Neuronal stem cell (in vitro differentiated cells): Measurements from ENCODE around the gene CCNB2.
"Not testable (repeated sequence)": the region's sequence is repeated elsewhere in the genome, so short reads cannot be mapped to it uniquely, and the experiment has no call there.

ENCODE experiments used
- DNase-seq: peaks from one replicate; pipeline ENCODE4 v3.0.0-alpha.2; 2013; ENCODE audit warnings: low spot score
- H2AFZ ChIP-seq: one replicate; pipeline ENCODE4 v1.6.1; 2013; ENCODE audit warnings: mild to moderate bottlenecking, low read length, inconsistent platforms
- H2AK5ac ChIP-seq: 2 replicates; pipeline ENCODE4 v1.6.1; 2013; ENCODE audit warnings: low read depth, mild to moderate bottlenecking, inconsistent platforms, low read length, moderate library complexity, mixed read lengths
- H2BK120ac ChIP-seq: 2 replicates; pipeline ENCODE4 v1.6.1; 2013; ENCODE audit warnings: low read depth, mild to moderate bottlenecking, inconsistent platforms, low read length, moderate library complexity, mixed read lengths
- H2BK12ac ChIP-seq: one replicate; pipeline ENCODE4 v1.6.1; 2013; ENCODE audit warnings: low read length, inconsistent platforms
- H2BK15ac ChIP-seq: 2 replicates; pipeline ENCODE4 v1.6.1; 2013; ENCODE audit warnings: mild to moderate bottlenecking, low read length, inconsistent platforms, mixed read lengths
- H2BK5ac ChIP-seq: one replicate; pipeline ENCODE4 v1.6.1; 2013; ENCODE audit warnings: inconsistent platforms, mild to moderate bottlenecking, low read length, moderate library complexity
- H3K14ac ChIP-seq: one replicate; pipeline ENCODE4 v1.6.1; 2013; ENCODE audit warnings: low read length, inconsistent platforms
- H3K18ac ChIP-seq: 2 replicates; pipeline ENCODE4 v1.6.1; 2013; ENCODE audit warnings: low read length, inconsistent platforms
- H3K23ac ChIP-seq: 2 replicates; pipeline ENCODE4 v1.6.1; 2013; ENCODE audit warnings: low read depth, mild to moderate bottlenecking, mixed read lengths, low read length, inconsistent platforms; ENCODE audit not compliant: poor library complexity
- H3K27ac ChIP-seq: replicated peaks from 3 replicates; pipeline ENCODE4 v1.5.1; 2013; ENCODE audit warnings: low read length, inconsistent platforms
- H3K27me3 ChIP-seq, 3 experiments: 2 replicates each; pipeline ENCODE4 v1.6.1; 2013; ENCODE audit warnings: low read length in 3 of 3, mild to moderate bottlenecking in 2 of 3, inconsistent platforms in 1 of 3, low read depth in 1 of 3, mixed read lengths in 1 of 3, moderate library complexity in 1 of 3; ENCODE audit not compliant: control insufficient read depth in 3 of 3, insufficient read depth in 3 of 3
- H3K36me3 ChIP-seq, 2 donors: replicated peaks in 1 of 2; 2 replicates each; pipeline ENCODE4 v1.6.1; 2013; ENCODE audit warnings: low read length in 2 of 2; ENCODE audit not compliant: control insufficient read depth in 2 of 2, insufficient read depth in 2 of 2
- H3K4ac ChIP-seq: 2 replicates; pipeline ENCODE4 v1.6.1; 2013; ENCODE audit warnings: inconsistent platforms, mild to moderate bottlenecking, low read length, moderate library complexity
- H3K4me1 ChIP-seq, 2 donors: 1 replicate in 1 of 2; 2 replicates in 1 of 2; pipeline ENCODE4 v1.6.1; 2013; ENCODE audit warnings: low read length in 2 of 2, low read depth in 1 of 2; ENCODE audit not compliant: control insufficient read depth in 2 of 2, insufficient read depth in 1 of 2
- H3K4me2 ChIP-seq: one replicate; pipeline ENCODE4 v1.6.1; 2013; ENCODE audit warnings: mild to moderate bottlenecking, low read length, inconsistent platforms; ENCODE audit not compliant: insufficient read depth, poor library complexity, severe bottlenecking
- H3K4me3 ChIP-seq, 2 donors: 2 replicates each; pipeline ENCODE4 v1.5.1; 2013; ENCODE audit warnings: low read length in 2 of 2, mild to moderate bottlenecking in 2 of 2, inconsistent platforms in 1 of 2, moderate library complexity in 1 of 2
- H3K79me1 ChIP-seq: one replicate; pipeline ENCODE4 v1.6.1; 2013; ENCODE audit warnings: low read depth, mild to moderate bottlenecking, inconsistent platforms, low read length, moderate library complexity
- H3K9ac ChIP-seq: one replicate; pipeline ENCODE4 v1.6.1; 2013; ENCODE audit warnings: mild to moderate bottlenecking, low read depth, low read length, inconsistent platforms; ENCODE audit not compliant: poor library complexity
- H3K9me3 ChIP-seq, 2 donors: replicated peaks in 1 of 2; 2 replicates each; pipeline versions ENCODE3 to v1.6.1; 2013; ENCODE audit warnings: low read length in 2 of 2, mild to moderate bottlenecking in 2 of 2, inconsistent platforms in 1 of 2, low read depth in 1 of 2, mixed read lengths in 1 of 2, moderate library complexity in 1 of 2; ENCODE audit not compliant: control insufficient read depth in 2 of 2, insufficient read depth in 1 of 2
- H4K8ac ChIP-seq: one replicate; pipeline ENCODE4 v1.6.1; 2013; ENCODE audit warnings: low read depth, mild to moderate bottlenecking, inconsistent platforms, low read length, moderate library complexity
- H4K91ac ChIP-seq: one replicate; pipeline ENCODE4 v1.6.1; 2013; ENCODE audit warnings: low read length, low read depth, mild to moderate bottlenecking, inconsistent platforms; ENCODE audit not compliant: poor library complexity
- WGBS, 2 donors: extraction: QIAGEN DNeasy Blood & Tissue Kit; methylation state at CpG; one replicate each; pipeline ENCODE4 v1.1.7; 2013; ENCODE audit warnings: missing lambda C conversion rate in 2 of 2, mixed read lengths in 1 of 2; ENCODE audit not compliant: insufficient read length in 2 of 2, insufficient replicate concordance in 1 of 2; ENCODE audit errors: extremely low coverage in 2 of 2; 5-methylcytosine and 5-hydroxymethylcytosine counted together

The CCNB2 gene

GRCh38 chr15:59127255-59127654, 22.3 kb downstream of the CCNB2 start:
- H3K18ac ChIP-seq, H3K4me2 ChIP-seq, H2BK15ac ChIP-seq, H3K23ac ChIP-seq, H3K4ac ChIP-seq, H3K27me3 ChIP-seq, H4K8ac ChIP-seq, H4K91ac ChIP-seq, H2BK5ac ChIP-seq, H3K27ac ChIP-seq, DNase-seq, H2BK120ac ChIP-seq, H2AK5ac ChIP-seq, H3K9ac ChIP-seq, H3K4me3 ChIP-seq, H3K4me1 ChIP-seq, H2BK12ac ChIP-seq, H2AFZ ChIP-seq, H3K79me1 ChIP-seq, H3K14ac ChIP-seq: not testable (repeated sequence)
- Histone ChIP-seq H3K9me3 (peaks cover 0 to 32% of the 10 kb centered on the region in 2 donors), H3K36me3 (peaks cover 36 to 95% of the 10 kb centered on the region in 2 donors)
- no CpG with 5 or more reads among the region's 1 CpG for WGBS, 2 donors

- Histone ChIP-seq H3K4me3 (no peak overlapping the region), H2AK5ac (no peak overlapping the region), H3K4me1 (no peaks in the 10 kb centered on the region), H3K9me3 (peaks cover 0 to 23% of the 10 kb centered on the region in 2 donors), H3K4ac (no peak overlapping the region), H3K23ac (no peak overlapping the region), H3K36me3 (peaks cover 23 to 96% of the 10 kb centered on the region in 2 donors), H3K9ac (no peak overlapping the region), H3K14ac (no peak overlapping the region), H2AFZ (no peak overlapping the region), H2BK12ac (no peak overlapping the region), H3K27me3 (no peaks in the 10 kb centered on the region), H4K8ac (no peak overlapping the region), H2BK15ac (no peak overlapping the region), H2BK5ac (no peak overlapping the region), H3K4me2 (no peak overlapping the region), H2BK120ac (no peak overlapping the region), H3K79me1 (peaks cover 3% of the 10 kb centered on the region), H4K91ac (no peak overlapping the region), H3K27ac (no peak overlapping the region), H3K18ac (no peak overlapping the region)
- WGBS, 2 donors, result no CpG with 5 or more reads among the region's 16 CpGs
- DNase-seq, result no peak
Measured at GRCh38 chr15:59131456-59131855, 26.5 kb downstream of the CCNB2 start.

GRCh38 chr15:59131969-59132562, 27.1 kb downstream of the CCNB2 start:
- WGBS, 2 donors, result no CpG with 5 or more reads among the region's 3 CpGs
- Histone ChIP-seq H3K9ac (no peak overlapping the region), H3K14ac (no peak overlapping the region), H3K36me3 (peaks cover 27 to 96% of the 10 kb centered on the region in 2 donors), H2BK12ac (no peak overlapping the region), H3K18ac (no peak overlapping the region), H4K8ac (no peak overlapping the region), H3K4me2 (no peak overlapping the region), H3K4me3 (no peak overlapping the region), H3K23ac (no peak overlapping the region), H4K91ac (no peak overlapping the region), H3K4ac (no peak overlapping the region), H2AFZ (no peak overlapping the region), H2BK120ac (no peak overlapping the region), H3K27ac (no peak overlapping the region), H3K27me3 (no peaks in the 10 kb centered on the region), H3K9me3 (peaks cover 0 to 21% of the 10 kb centered on the region in 2 donors), H2BK5ac (no peak overlapping the region), H2BK15ac (no peak overlapping the region), H3K79me1 (peaks cover 3% of the 10 kb centered on the region), H3K4me1 (no peaks in the 10 kb centered on the region), H2AK5ac (no peak overlapping the region)
- no peak for DNase-seq

GRCh38 chr15:59133929-59134427, 29.0 kb downstream of the CCNB2 start:
- no peak overlapping the region for H2AFZ ChIP-seq
- no peak for DNase-seq
- no peak overlapping the region for H3K18ac ChIP-seq
- no peak overlapping the region for H3K14ac ChIP-seq
- H3K9ac ChIP-seq, result no peak overlapping the region
- no peak overlapping the region for H3K4ac ChIP-seq
- H3K27ac ChIP-seq, result no peak overlapping the region
- H3K27me3 ChIP-seq, result no peaks in the 10 kb centered on the region
- H3K79me1 ChIP-seq, result peaks cover 3% of the 10 kb centered on the region
- peaks cover 0 to 16% of the 10 kb centered on the region in 2 donors for H3K9me3 ChIP-seq
- H2BK5ac ChIP-seq, result no peak overlapping the region
- no peaks in the 10 kb centered on the region for H3K4me1 ChIP-seq
- no peak overlapping the region for H2AK5ac ChIP-seq
- no peak overlapping the region for H2BK120ac ChIP-seq
- peaks cover 32 to 99% of the 10 kb centered on the region in 2 donors for H3K36me3 ChIP-seq
- no peak overlapping the region for H3K4me3 ChIP-seq
- H3K4me2 ChIP-seq, result no peak overlapping the region
- no CpG with 5 or more reads among the region's 6 CpGs for WGBS, 2 donors
- H4K8ac ChIP-seq, result no peak overlapping the region
- no peak overlapping the region for H2BK15ac ChIP-seq
- H4K91ac ChIP-seq, result no peak overlapping the region
- no peak overlapping the region for H2BK12ac ChIP-seq
- H3K23ac ChIP-seq, result no peak overlapping the region
